ENCODE results near the gene LRRC73.

LRRC73 gene

DNA sequence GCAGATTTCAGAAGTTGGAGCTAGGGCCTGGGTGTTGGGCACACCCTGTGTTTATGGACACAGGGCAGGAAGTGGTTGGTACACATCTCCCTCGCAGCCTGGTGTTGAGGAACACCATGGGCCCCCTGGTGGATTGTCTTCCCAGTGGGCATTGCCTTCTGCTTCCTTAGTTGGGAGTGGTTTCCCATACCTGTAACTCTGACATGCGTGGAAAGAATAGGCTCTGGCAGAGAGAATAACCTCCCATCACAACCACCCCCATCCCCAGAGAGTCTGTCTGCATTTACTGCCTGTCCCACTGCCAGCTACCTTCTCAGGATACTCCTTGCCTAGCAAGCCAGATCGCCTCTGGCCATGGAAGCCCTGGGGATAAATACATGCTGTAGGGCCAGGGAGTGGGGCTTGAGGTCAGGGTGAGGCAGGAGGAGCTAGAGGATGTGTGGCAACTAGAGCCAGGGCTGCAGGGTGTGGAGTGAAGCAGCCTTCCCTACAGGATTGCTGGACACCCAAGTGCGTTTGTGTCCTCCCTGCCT lies 14.7 kb downstream of the LRRC73 start:
- Histone ChIP-seq H3K9ac (ENCODE audit: low read length) (no peak overlapping the region), H3K36me3 (replicated peaks; ENCODE audit: insufficient read depth, low read length) (0 out of 2 replicates have a peak, but pooled peaks cover 3% of the 10 kb centered on the region), H3K9me2 (replicated peaks; ENCODE audit: insufficient read depth, low read length) (no peaks in the 10 kb centered on the region), H3K4me3 (ENCODE audit: low read length) (no peak overlapping the region), H3K4me1 (ENCODE audit: low read length) (no peaks in the 10 kb centered on the region), H3K4me2 (ENCODE audit: low read depth, low read length) (no peak overlapping the region), H4K20me1 (ENCODE audit: insufficient read depth, low read length) (no peaks in the 10 kb centered on the region), H3K27me3 (replicated peaks; ENCODE audit: insufficient read depth, low read length) (no peaks in the 10 kb centered on the region), H3K27ac (ENCODE audit: low read length) (no peak overlapping the region), H3K79me2 (ENCODE audit: low read length) (peaks cover 8% of the 10 kb centered on the region; the same call in 1 of the 2 replicates), H3K9me3 (replicated peaks; ENCODE audit: insufficient read depth, low read length) (no peaks in the 10 kb centered on the region), H2AFZ (ENCODE audit: low read length) (no peak overlapping the region), H3F3A (ENCODE audit: insufficient read depth, low read length) (no peaks in the 10 kb centered on the region)
- TF ChIP-seq, protein P1, sequence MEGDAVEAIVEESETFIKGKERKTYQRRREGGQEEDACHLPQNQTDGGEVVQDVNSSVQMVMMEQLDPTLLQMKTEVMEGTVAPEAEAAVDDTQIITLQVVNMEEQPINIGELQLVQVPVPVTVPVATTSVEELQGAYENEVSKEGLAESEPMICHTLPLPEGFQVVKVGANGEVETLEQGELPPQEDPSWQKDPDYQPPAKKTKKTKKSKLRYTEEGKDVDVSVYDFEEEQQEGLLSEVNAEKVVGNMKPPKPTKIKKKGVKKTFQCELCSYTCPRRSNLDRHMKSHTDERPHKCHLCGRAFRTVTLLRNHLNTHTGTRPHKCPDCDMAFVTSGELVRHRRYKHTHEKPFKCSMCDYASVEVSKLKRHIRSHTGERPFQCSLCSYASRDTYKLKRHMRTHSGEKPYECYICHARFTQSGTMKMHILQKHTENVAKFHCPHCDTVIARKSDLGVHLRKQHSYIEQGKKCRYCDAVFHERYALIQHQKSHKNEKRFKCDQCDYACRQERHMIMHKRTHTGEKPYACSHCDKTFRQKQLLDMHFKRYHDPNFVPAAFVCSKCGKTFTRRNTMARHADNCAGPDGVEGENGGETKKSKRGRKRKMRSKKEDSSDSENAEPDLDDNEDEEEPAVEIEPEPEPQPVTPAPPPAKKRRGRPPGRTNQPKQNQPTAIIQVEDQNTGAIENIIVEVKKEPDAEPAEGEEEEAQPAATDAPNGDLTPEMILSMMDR (IDR thresholded peaks at IDR 0.05; ENCODE audit: low read length), result no peak
- no peak for DNase-seq

DNA sequence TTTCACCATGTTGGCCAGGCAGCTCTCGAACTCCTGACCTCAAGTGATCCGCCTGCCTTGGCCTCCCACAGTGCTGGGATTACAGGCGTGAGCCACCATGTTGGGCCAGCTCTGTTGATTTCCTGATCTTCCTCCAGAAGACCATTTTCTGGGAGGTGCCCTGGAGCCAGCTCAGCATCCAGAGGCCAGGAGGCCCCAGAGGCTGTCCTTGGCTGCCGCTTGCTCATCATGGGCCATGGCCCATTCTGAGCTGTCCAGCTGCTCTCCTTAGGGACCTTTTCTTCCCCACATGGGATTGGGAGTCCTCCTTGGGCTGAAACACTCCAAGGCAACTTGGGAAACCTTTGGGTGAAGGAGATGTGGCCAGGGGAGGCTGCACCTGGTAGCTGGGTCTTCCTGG lies 15.4 kb downstream of the LRRC73 start:
- no peak overlapping the region for H3K4me3 ChIP-seq (ENCODE audit: low read length)
- H3K9me2 ChIP-seq (replicated peaks; ENCODE audit: insufficient read depth, low read length), result no peaks in the 10 kb centered on the region
- no peaks in the 10 kb centered on the region for H3F3A ChIP-seq (ENCODE audit: insufficient read depth, low read length)
- H3K79me2 ChIP-seq (ENCODE audit: low read length), result peaks cover 8% of the 10 kb centered on the region; the same call in 1 of the 2 replicates
- no peak overlapping the region for H2AFZ ChIP-seq (ENCODE audit: low read length)
- no peak for DNase-seq
- TF ChIP-seq EZH2phosphoT487 (IDR thresholded peaks at IDR 0.05; ENCODE audit: low read length) (no peak), EZH2 (optimal IDR thresholded peaks at IDR 0.05; ENCODE audit: low read depth, low read length) (no peak)
- TF ChIP-seq, protein P1 (IDR thresholded peaks at IDR 0.05; ENCODE audit: low read length), result no peak
- H3K36me3 ChIP-seq (replicated peaks; ENCODE audit: insufficient read depth, low read length), result 0 out of 2 replicates have a peak, but pooled peaks cover 3% of the 10 kb centered on the region
- H3K4me1 ChIP-seq (ENCODE audit: low read length), result no peaks in the 10 kb centered on the region
- no peak overlapping the region for H3K9ac ChIP-seq (ENCODE audit: low read length)
- H3K27ac ChIP-seq (ENCODE audit: low read length), result no peak overlapping the region
- no peaks in the 10 kb centered on the region for H3K27me3 ChIP-seq (replicated peaks; ENCODE audit: insufficient read depth, low read length)
- no peaks in the 10 kb centered on the region for H3K9me3 ChIP-seq (replicated peaks; ENCODE audit: insufficient read depth, low read length)
- no peak overlapping the region for H3K4me2 ChIP-seq (ENCODE audit: low read depth, low read length)
- H4K20me1 ChIP-seq (ENCODE audit: insufficient read depth, low read length), result no peaks in the 10 kb centered on the region

DNA sequence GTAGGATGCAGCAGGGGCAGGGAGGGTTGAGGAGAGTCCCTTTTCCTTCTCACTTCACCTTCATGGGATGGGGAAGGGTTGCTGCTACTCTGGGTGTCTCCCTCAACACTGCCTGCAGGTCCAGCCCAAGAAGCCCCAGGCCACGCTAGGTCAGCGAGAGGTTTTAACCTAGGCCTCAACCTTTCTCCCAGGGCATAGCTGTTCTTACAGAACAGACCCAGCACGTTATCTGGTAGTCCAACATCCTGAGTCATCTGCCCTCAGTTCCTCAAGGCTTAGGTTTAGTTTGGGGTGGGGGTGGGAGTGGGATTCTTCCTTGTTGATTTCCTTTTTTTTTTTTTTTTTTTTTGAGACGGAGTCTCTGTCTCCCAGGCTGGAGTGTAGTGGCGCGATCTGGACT lies 15.8 kb downstream of the LRRC73 start:
- Histone ChIP-seq H3K4me2 (ENCODE audit: low read depth, low read length) (no peak overlapping the region), H3K27ac (ENCODE audit: low read length) (no peak overlapping the region)

More for the DNA sequence above, 15.8 kb downstream of the LRRC73 start:
- no peaks in the 10 kb centered on the region for H4K20me1 ChIP-seq (ENCODE audit: insufficient read depth, low read length)
- TF ChIP-seq, protein P1 (IDR thresholded peaks at IDR 0.05; ENCODE audit: low read length), result no peak
- no peak for TF ChIP-seq EZH2phosphoT487 (IDR thresholded peaks at IDR 0.05; ENCODE audit: low read length)
- TF ChIP-seq EZH2 (optimal IDR thresholded peaks at IDR 0.05; ENCODE audit: low read depth, low read length), result no peak
- no peaks in the 10 kb centered on the region for H3K9me2 ChIP-seq (replicated peaks; ENCODE audit: insufficient read depth, low read length)
- H3K79me2 ChIP-seq (ENCODE audit: low read length), result peaks cover 9% of the 10 kb centered on the region; the same call in 1 of the 2 replicates
- no peak overlapping the region for H2AFZ ChIP-seq (ENCODE audit: low read length)
- H3K9ac ChIP-seq (ENCODE audit: low read length), result no peak overlapping the region
- 0 out of 2 replicates have a peak, but pooled peaks cover 3% of the 10 kb centered on the region for H3K36me3 ChIP-seq (replicated peaks; ENCODE audit: insufficient read depth, low read length)
- H3K4me3 ChIP-seq (ENCODE audit: low read length), result no peak overlapping the region
- H3K9me3 ChIP-seq (replicated peaks; ENCODE audit: insufficient read depth, low read length), result no peaks in the 10 kb centered on the region
- no peaks in the 10 kb centered on the region for H3K4me1 ChIP-seq (ENCODE audit: low read length)
- DNase-seq, result no peak
- H3F3A ChIP-seq (ENCODE audit: insufficient read depth, low read length), result no peaks in the 10 kb centered on the region
- no peaks in the 10 kb centered on the region for H3K27me3 ChIP-seq (replicated peaks; ENCODE audit: insufficient read depth, low read length)

Measured in MM.1S (cell line).